ENCODE data around the gene GALNT6. TPM values are rescaled to one million over a fixed set of nuclear protein-coding genes. Genes with fewer than 3 reads are reported as not detected.

Gene GALNT6
- total and polyA plus RNA-seq, 9 of the 15 experiments (the other 6 are each of a cell fraction or from before 2014, with no cell fraction given): 1.5 to 8.6 (median 5.1) TPM

DNA sequence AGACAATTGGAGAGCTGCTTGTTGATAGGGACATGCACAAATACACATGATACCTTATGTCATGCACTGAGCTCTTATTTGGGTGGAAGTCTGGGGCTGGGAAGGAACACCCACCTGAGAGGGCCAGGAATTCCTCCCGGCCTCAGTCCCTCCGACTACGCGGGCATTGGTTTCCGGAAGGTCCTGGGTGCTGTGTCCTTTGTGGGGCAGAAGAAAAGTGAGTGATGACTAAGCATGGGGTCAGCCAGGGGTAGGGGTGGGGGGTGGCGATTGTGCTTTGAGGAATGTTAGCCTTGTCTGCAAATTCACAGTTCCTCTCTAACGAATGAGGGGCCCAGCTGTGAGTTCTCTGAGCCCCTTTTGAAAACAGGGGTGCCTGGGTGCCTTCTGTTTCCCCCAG, 45.5 kb downstream of the GALNT6 start (continued):
- TF ChIP-seq MYC (IDR thresholded peaks at IDR 0.05; ENCODE audit: low read depth, low read length): no peak
- no peak for TF ChIP-seq MYC (CRISPR knock-in tag; IDR thresholded peaks at IDR 0.05; ENCODE audit: borderline replicate concordance, low read depth)
- TF ChIP-seq, protein P1, sequence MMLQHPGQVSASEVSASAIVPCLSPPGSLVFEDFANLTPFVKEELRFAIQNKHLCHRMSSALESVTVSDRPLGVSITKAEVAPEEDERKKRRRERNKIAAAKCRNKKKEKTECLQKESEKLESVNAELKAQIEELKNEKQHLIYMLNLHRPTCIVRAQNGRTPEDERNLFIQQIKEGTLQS (IDR thresholded peaks at IDR 0.05): peak; percentile 42
- TF ChIP-seq, protein P1 (CRISPR knock-in tag; conservative IDR thresholded peaks at IDR 0.05): no peak

DNA sequence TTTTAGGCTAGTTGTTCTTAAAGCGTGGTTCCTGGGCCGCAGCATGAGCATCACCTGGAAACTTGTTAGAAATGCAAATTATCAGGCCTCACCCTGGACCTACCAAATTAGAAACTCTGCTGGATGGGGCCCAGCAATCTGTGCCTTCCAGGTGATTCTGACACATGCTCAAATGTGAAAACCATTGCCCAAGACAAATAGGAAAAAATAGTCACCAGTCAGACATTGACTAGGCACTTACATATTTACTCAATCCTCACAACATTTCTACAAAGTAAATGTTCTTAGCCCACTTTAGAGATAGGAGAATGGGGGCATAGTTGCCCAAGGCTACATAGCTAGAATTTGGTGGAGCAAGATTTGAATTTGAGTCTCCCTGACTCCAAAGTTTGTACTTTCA, 48.0 kb downstream of the GALNT6 start:
- Histone ChIP-seq H3K79me2 (ENCODE audit: control insufficient read depth, insufficient read depth, low read length) (no peaks in the 10 kb centered on the region), H3K27ac (ENCODE audit: extremely low read depth, low read depth, low read length) (no peak overlapping the region), H4K20me1 (replicated peaks; ENCODE audit: control insufficient read depth, insufficient read depth, low read length) (no peaks in the 10 kb centered on the region), H3K9ac (ENCODE audit: insufficient read depth in 1 of 2, low read depth in 2 of 2, low read length in 2 of 2) (no peak overlapping the region; a peak in 1 of 4 replicates), H3K9me1 (ENCODE audit: control insufficient read depth, insufficient read depth, low read length) (no peaks in the 10 kb centered on the region), H3K27me3 (ENCODE audit: control insufficient read depth in 2 of 2, insufficient read depth in 2 of 2, low read length in 2 of 2) (no peaks in the 10 kb centered on the region), H3K4me3 (no peak overlapping the region), H3K9me3 (replicated peaks; ENCODE audit: control insufficient read depth, insufficient read depth, low read depth, low read length) (no peaks in the 10 kb centered on the region), H2AFZ (ENCODE audit: low read depth, low read length) (no peak overlapping the region), H3K36me3 (ENCODE audit: control insufficient read depth, insufficient read depth, low read length) (no peaks in the 10 kb centered on the region), H3K4me2 (ENCODE audit: insufficient read depth, low read length) (no peak overlapping the region), H3K4me1 (replicated peaks in 1 of 2; ENCODE audit: control insufficient read depth in 2 of 2, insufficient read depth in 2 of 2, low read length in 2 of 2) (peaks cover 10 to 16% of the 10 kb centered on the region in 2 experiments; a peak in 4 of 5 replicates)
- DNase-seq (ENCODE audit: extremely low read depth in 1 of 4, low spot score in 3 of 4) (no peak), FAIRE-seq (no peak), ATAC-seq (no peak)
- 96% methylated on average over 2 of the region's 2 CpGs for WGBS (ENCODE audit: insufficient coverage, low coverage, missing lambda C conversion rate)
- ChIA-PET POLR2A (interaction anchor here (1.0 kb wide), 1 partner anchor 295 kb away, joined by 4 read pairs; no protein-coding TSS in a partner anchor), CTCF (ENCODE audit: low intra/inter-chr PET ratio) (interaction anchor here (0.7 to 1.2 kb wide), 4 partner anchors 74 to 675 kb away, joined by 3 to 5 read pairs (median 4); no protein-coding TSS in a partner anchor)
- in situ Hi-C loops (cut with MboI) (loop anchor here (5.0 kb wide), 1 partner anchor 76 kb away; no protein-coding TSS in a partner anchor), intact Hi-C loops (cut with micrococcal nuclease) (loop anchor here (5.0 kb wide), 3 partner anchors 36 to 576 kb away; no protein-coding TSS in a partner anchor)
- BruUV-seq (replicated peaks): no TSS peak
- TF ChIP-seq, protein P2, sequence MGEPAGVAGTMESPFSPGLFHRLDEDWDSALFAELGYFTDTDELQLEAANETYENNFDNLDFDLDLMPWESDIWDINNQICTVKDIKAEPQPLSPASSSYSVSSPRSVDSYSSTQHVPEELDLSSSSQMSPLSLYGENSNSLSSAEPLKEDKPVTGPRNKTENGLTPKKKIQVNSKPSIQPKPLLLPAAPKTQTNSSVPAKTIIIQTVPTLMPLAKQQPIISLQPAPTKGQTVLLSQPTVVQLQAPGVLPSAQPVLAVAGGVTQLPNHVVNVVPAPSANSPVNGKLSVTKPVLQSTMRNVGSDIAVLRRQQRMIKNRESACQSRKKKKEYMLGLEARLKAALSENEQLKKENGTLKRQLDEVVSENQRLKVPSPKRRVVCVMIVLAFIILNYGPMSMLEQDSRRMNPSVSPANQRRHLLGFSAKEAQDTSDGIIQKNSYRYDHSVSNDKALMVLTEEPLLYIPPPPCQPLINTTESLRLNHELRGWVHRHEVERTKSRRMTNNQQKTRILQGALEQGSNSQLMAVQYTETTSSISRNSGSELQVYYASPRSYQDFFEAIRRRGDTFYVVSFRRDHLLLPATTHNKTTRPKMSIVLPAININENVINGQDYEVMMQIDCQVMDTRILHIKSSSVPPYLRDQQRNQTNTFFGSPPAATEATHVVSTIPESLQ (CRISPR knock-in tag; IDR thresholded peaks at IDR 0.05): 0 out of 2 replicates have a peak, but pooled peaks have one; percentile 26
- TF ChIP-seq, protein P3, sequence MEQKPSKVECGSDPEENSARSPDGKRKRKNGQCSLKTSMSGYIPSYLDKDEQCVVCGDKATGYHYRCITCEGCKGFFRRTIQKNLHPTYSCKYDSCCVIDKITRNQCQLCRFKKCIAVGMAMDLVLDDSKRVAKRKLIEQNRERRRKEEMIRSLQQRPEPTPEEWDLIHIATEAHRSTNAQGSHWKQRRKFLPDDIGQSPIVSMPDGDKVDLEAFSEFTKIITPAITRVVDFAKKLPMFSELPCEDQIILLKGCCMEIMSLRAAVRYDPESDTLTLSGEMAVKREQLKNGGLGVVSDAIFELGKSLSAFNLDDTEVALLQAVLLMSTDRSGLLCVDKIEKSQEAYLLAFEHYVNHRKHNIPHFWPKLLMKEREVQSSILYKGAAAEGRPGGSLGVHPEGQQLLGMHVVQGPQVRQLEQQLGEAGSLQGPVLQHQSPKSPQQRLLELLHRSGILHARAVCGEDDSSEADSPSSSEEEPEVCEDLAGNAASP (IDR thresholded peaks at IDR 0.05): no peak
- TF ChIP-seq ZFX (CRISPR knock-in tag; IDR thresholded peaks at IDR 0.05): 0 out of 2 replicates have a peak, but pooled peaks have one; percentile 17
- TF ChIP-seq ZNF778 (CRISPR knock-in tag; IDR thresholded peaks at IDR 0.05): no peak
- TF ChIP-seq CHD2 (IDR thresholded peaks at IDR 0.05; ENCODE audit: low read depth, low read length): no peak
- TF ChIP-seq NR3C1 (CRISPR knock-in tag; IDR thresholded peaks at IDR 0.05): no peak
